ENCODE results near the gene POM121L2.
A peak's percentile ranks its signal among the peaks of the same experiment; 100 is the strongest.
"Not testable (repeated sequence)": the region's sequence is repeated elsewhere in the genome, so short reads cannot be mapped to it uniquely, and the experiment has no call there.

Gene POM121L2

DNA sequence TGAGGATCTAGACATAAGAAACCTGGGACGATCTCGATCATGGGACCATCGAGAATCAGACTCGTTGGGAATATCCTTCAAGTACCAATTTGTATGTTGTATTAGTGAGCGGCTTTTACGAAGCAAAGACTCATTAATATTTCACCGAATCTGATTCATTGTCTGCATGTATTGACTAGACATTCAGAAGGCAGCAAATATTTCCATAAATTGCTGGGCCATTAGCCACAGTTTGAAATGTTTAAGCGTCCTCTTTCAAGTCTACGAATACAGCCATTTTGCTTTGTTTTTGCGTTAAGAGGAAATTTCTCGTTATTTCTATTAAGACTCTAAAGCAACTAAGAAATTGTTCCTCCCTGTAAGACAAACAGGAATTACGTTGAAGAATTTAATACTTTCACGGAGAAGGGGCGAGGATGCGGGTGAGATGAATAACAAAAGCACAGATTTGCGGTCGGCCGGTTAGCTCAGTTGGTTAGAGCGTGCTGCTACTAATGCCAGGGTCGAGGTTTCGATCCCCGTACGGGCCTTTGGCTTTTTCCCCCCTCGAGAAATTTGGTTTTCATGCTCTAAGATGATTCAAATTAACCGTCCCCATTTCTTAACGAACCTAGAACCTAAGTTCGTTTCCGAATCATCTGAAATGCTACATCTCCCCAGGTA is 18.5 kb downstream of the POM121L2 start:
- DNase-seq, result peak; percentile 60

DNA sequence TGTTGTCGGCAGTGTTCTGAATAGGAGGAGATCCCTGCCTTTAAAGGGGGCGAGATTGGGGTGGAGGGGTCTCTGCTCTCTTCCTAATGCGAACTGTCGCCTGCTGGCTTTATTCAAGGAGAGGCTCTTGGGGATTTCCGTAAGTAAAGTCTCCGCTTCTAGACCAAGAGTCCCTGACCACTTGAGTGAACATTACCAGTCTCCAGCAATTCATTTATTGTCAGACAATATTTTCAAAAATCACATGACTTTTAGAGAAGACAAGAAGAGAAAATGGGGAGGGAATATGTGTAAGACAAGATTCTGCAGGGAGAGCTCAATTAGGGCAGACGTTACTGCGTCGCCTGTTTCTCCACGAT is 21.2 kb downstream of the POM121L2 start:
- DNase-seq, result no peak

DNA sequence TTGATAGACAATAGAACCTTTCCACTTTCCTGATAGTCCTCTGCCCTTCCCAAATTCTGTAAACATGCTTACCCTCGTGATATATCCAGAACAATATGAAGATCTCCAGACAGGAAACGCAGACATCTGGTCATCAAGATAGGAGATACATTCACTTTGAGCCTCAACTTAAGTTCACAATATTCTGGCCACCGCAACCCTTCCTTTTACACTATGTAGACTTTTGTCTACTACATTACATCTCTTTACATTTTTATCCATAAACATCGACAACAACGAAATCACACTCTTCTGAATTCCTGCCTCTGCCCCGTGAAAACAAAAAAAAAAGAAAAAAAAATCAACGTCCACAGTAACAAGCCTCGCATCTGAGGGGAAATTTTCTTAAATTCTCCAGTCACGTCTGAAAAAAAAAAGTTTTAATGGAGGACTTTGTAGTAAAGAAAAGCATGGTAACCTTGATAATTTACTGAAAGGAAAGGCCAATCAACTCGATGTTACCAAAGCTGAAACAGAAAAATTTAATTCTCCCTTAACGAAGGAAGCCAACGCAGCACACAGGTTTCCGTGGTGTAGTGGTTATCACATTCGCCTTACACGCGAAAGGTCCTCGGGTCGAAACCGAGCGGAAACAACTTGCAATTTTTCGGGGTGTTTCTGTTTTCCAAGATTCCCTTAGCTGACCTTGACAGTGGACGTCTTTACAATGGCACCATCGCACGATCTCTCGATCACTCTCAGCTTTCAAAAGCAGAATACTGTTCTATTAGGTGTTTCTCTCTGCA is 21.8 kb downstream of the POM121L2 start:
- DNase-seq, result peak; percentile 79

DNA sequence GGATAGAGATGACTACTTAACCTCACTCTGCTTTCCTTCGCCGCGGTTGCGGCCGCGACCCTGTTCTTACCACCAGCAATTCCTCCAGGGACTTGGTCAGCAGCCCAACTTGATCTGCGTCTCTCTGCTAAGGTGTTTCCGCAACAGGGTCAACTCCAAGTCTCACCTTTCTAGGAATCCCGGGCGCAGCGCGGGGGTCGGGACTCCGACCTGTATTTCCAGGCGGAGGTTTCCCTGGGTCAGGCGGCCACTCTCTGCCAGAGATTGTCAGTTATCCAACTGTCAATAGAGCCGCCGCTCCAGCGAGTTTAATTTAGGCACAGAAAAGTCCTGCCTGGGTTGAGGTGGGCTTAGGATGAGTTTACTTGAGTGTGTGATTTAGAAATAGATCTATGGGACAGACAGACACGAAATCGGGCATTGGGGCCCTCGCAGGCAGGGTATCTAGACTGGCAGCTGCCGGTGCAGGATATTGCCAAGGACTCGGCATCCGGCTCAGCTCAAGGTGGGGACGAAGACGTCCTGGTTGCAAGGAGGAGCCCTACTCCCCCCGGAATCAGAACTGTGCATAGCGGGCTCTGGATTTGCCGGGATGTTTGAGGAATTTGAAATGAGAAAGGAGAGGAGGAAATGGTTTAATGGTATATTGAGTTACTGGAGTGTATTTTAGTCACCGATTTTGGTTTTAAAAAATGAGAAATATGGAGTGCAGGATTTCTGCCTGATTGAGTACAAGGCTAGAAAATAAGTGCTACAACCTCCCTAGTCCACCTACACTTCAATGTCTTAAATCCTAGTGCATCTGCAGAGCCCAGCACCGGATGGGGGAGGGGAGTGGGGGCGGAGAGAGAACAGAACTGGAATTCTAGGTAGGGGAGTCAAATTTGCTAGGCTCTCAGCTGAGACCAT is 23.7 kb downstream of the POM121L2 start:
- DNase-seq, result no peak

DNA sequence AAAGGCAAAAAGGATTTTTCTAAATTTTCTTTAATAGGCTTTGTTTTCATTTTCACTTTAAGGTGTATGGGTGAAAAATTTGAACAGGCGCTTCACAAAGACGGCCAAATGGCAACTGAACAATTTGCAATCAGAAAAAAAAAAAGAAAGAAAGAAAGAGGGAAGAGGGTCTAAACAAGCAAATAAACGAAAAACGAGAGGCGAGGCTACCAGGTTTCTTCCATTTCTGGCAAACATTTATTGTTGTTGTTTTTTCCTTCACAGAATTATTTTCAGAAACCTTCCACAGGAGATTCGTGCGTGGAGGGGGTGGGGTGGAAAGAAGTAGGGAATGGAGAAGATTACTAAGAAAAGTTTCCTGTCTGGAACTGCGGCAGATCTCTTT is 24.3 kb downstream of the POM121L2 start:
- no peak for DNase-seq

DNA sequence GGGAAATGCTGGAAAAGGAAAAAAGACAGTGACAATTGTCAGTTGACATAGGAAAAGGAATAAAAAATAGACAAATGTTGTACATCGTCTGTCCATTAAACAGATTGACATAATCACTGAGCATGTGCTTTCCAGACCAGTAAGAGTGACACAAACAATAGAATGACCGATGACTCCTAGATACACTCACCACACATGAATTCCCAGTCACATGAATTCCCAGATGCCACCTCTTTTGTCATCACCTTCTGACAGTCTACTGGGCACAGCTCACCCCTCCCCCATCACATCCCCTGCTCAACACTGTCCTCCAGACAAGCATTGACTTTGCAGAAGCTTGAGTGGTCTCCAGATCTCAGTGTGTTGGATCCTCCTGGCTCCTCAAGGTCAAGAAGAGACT is 25.9 kb downstream of the POM121L2 start:
- no peak for DNase-seq

DNA sequence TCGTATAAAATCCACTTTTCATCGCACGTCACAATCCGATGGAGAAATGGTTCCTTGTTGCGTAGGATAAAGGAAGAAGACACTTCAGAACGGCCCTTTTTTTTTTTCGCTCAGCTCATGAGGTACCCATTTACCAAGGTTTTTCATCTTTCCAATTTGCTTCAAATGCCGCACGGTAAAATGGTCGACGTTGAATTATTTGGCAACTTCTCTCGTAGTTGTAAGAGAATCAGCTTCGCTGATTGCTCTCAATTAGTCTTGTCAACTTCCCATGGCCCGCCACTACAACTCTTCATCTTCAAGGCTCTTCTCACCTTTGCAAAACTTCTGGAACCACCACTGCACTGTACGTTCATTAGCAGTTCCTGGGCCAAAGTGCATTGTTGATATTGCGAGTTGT is 28.8 kb downstream of the POM121L2 start:
- no peak for DNase-seq

DNA sequence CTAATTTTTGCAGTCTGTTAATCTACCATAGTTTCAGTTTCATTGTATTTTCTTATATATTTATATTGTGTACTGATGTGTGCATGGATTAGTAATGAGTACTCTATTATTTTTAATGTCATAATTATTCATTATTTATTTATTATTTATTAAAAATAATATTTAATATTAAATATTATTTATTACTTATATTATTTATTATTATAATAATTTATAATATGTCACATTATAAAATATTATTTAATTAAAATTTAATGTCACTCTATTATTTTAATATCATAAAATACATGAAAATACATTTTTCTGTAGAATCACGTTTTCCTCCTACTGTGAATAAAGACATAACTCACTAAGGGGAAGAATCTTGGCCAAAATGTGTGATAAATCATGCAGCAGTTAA is 30.5 kb downstream of the POM121L2 start:
- DNase-seq, result no peak

DNA sequence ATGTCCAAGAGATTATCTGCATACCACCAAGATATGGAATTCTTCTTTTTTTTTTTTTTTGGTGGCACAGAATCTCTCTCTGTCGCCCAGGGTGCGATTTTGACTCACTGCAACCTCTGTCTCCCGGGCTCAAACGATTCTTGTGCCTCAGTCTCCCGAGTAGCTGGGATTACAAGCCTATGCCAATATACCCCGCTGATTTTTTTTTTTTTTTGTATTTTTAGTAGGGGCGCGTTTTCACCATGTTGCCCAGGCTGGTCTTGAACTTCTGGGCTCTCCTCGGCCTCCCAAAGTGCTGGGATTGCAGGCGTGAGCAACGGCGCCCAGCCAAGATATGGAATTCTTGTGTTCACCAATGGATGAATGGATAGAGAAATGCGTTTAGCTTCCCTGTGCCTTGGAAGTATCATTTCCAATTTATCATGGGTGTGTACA is 31.0 kb downstream of the POM121L2 start:
- DNase-seq, result no peak

DNA sequence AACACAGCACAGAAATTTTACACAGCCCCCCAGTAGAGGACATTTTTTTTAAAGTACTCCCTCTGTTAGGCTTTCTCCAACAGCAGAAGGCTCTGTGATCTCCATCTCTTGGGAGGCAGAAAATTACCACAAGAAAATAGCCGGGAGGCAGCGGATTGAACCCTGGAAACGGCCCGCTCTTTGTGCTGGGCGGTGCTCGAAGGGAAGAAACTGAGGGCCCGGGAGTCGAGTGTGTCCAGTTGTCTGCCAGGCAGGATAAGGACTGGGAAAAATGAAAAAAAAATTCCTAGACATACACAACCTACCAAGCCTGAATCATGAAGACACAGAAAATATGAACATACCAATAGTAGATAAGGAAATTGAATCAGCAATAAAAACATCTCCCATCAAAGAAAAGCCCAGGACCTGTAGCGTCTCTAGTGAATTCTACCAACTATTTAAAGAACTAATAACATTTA is 31.5 kb downstream of the POM121L2 start:
- no peak for DNase-seq

DNA sequence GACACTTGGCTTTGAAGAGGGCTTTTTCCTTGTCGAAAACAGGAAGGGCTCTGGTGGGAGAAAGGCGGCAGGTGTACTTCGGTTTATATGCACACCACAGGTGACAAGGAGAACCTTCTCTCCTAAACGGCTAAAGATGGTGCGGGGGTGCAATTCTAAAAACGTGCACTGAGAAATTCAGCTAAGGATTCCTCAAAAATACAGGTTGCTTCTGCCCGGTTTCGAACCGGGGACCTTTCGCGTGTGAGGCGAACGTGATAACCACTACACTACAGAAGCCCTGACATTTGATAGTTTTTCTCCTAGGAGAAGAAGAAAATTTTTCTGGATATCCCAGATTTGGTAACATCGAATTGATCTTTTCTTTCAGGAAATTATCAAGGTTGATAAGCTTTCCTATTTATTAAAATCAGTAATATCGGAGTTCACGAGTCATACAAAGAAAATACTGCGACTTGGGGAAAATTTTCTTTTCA is 32.0 kb downstream of the POM121L2 start:
- DNase-seq, result peak; percentile 82

DNA sequence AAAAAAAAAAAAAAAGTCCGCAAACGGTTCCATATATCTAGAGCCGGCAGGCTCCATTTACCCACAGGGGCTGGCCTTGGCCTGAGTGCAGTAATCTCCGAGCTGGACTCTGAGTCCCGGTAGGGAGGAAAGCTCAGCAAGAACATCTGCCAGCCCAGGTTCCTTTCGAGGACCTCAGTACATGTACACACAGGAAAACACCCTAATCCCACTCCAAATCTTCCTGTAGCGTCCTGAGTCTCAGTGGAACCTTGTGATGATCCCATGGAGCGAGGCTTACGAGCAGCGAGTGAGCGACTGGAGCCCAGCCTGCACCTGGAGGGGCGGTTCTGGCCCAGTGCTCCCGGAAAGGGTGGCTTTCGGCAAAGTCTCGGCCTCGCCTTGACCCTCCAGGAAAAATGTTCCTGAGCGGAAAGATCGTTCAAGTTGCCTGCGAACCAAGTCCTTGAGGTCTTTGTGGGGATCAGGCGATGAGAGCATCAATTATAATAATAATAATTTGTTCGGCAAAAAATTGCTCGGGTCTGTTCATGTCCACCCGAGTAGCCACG is 32.5 kb downstream of the POM121L2 start:
- DNase-seq, result no peak

DNA sequence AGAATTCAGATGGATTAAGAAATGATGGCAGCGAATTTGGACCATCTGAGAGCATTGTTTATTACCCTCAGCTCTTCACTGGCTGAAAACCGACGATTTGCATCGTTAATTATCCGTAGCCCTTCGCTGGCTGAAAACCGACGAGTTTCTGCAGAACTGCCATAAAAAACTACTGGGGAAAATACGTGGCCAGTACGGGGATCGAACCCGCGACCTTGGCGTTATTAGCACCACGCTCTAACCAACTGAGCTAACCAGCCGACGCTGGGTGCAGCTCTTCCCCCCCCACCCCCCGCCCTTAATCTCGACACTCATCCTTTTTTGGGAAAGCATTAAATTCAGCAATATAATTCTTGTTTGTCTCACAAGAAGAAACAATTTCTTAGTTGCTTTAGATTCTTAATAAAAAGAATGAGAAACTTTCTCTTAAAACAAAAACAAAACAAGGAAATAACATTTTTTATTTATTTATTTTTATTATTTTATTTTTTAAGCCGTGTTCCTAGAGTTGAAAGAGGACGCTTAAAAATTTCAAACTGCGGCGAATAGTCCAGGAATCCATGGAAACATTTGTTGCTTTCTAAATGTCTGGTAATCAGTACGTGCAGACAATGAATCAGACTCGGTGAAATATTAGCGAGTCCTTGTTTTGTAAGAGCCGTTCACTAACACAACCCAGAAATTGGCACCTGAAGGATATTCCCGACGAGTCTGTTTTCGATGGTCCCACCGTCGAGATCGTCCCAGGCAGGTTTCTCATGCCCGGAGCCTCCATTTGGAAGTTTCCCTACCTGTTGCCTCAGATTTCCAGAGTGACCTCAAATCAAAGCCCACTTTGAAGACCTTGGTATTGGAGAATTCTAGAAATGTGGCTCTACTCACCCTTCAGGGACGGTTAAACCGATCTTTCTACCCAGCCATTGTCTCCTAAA is 36.8 kb downstream of the POM121L2 start:
- DNase-seq, result peak; percentile 63

DNA sequence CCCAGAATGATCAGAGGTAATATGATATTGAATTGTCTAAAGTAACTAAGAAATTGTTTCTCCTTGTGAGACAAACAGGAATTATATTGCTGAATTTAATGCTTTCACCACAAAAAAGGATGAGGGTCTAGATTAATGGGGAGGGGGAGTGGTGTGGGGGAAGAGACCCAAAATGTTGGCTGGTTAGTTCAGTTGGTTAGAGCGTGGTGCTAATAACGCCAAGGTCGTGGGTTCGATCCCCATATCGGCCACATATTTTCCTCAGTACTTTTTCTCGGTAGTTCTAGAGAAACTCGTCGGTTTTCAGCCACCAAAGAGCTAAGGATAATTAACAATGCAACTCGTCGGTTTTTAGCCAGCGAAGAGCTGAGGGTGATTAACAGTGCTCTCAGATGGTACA is 38.3 kb downstream of the POM121L2 start:
- DNase-seq, result no peak

DNA sequence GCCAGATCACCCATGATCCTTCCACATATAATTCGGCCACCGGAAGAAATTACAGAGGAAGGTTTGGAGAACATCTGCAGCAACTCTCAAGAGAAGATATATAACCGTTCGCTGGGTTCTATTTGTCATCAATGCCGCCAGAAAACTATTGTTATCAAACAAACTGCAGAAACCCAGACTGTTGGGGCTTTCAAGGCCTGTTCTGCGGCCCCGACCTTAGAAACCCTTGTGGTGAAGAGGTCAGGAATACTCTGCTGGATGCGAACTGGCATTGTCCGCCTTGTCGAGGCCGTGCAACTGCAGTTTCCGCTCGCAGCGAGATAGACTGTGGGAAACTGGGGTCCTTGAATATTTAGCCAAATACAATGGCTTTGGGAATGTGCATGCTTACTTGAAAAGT is 43.3 kb downstream of the POM121L2 start:
- no peak for DNase-seq

DNA sequence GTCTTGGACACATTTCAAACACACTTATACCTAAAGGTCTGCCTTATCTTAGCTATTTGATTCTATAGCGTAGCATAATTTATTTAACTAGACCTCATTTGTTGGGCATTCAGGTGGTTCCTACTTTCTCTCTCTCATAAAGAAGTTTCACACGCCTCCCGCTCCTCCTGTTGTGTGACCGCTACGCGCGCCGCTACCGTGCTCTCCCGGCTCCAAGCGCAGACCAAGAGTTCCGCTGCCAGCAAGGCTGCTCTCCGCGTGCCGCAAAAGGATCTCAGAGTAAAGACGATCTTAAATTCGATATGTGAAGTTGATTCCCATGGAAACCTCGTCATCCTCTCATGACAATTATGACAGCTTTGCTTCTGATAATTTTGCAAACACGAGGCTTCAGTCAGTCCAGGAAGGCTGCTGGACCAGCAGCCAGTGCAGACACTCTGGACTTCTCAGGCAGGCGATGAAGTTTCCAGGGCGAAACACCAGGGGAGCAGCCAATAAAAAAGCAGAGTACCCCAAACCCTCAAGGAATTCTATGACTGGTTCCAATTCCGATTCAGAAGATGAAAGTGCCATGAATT is 44.1 kb downstream of the POM121L2 start:
- no peak for DNase-seq

DNA sequence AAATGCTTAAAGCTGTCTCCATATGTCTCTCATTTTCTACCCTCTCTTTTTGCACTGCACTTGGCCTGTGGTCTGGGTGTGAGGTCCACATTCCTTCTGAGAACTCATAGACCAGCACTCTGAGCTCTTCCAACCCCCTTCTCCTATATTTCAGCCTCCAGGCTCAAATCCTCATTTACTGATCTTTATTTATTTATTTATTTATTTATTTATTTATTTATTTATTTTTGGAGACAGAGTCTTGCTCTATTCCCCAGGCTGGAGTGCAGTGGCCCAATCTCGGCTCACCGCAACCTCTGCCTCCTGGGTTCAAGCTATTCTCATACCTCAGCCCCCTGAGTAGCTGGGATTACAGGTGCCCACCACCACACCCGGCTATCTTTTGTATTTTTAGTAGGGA is 45.1 kb downstream of the POM121L2 start:
- not testable (repeated sequence) for DNase-seq

DNA sequence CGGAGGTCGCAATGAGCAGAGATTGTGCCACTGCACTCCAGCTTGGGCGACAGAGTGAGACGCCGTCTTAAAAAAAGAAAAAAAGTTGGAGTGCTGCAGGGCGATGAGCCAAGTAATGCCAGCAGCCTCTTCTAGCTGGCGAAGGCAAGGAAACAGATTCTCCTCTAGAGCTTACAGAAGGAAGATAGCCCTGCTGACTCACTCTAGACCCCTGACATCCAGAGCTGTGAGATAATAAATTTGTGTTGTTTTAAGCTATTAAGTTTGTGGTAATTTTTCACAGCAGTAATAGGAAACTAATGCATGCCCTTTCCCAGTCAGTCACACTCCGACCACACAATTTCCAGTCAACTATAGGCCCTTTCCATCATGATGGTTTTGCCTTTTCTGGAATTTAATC is 48.2 kb downstream of the POM121L2 start:
- DNase-seq, result no peak

DNA sequence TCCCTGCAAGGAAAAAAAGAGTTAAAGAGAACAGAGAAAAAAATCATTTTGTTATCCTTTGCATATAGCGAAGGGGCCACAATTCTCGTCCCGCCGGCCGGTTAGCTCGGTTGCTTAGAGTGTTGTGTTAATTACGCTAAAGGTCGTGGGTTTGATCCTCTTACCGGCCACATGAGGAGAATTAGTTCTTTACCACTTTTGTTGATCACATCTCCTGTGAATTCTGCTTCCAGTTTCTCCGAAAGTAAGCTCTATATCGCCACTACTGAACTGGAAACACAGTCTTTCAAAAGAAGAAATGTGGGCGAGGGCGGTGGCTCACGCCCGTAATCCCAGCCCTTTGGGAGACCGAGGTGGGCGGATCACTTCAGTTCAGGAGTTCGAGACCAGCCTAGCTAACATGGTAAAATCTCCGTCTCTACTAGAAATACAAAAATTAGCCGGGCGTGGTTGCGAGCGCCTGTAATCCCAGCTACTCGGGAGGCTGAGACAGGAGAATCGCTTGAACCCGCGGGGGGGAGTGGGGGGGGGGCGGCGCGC is 51.2 kb downstream of the POM121L2 start:
- DNase-seq, result no peak

DNA sequence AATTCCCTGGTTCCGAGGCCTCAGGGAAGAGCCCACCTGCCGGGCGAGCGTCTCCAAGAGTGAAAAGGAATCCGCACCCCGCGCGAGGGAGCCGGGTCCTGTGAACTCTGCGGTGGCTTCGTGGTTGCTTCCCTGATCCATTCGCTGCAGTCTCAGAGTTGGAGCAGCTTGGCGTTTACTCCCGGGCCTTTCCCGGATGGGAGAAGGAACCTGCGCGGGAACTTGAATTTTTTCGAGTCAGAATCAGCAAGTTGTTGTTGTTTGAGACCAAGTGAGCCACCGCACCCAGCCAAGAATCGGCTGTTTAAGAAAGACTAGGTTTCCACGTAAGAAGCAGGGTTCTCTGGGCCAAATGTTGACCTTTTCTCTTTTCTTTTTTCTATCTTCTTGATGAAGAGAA is 51.7 kb downstream of the POM121L2 start:
- DNase-seq, result no peak

Data from activated CD4-positive, alpha-beta T cell treated with anti-CD3 and anti-CD28 coated beads, Interleukin-2, amount 50 U/mL, for 16 hours (primary cell).